Naive thymus-derived CD4-positive, alpha-beta T cell (primary cell): ENCODE results near the gene IPO9. TPM values are rescaled to one million over a fixed set of nuclear protein-coding genes. Genes with fewer than 3 reads are reported as not detected.

Experiments
- ATAC-seq: fragments of 150-1000 bp; cut with Tn5 transposase; 2 replicates; pipeline ENCODE4 v1.10.0; 2021; ENCODE audit warnings: mild to moderate bottlenecking, moderate library complexity
- CTCF ChIA-PET: fragments of 350-600 bp; sonication (Branson Sonifier 250); formaldehyde crosslinking; loops from one replicate; lab custom pipeline; 2021; ENCODE audit warnings: antibody characterized with exemption; lab: Charles Lee
- POLR2A ChIA-PET: fragments of 350-600 bp; sonication (Branson Sonifier 250); formaldehyde crosslinking; loops from one replicate; lab custom pipeline; 2021; ENCODE audit warnings: antibody characterized with exemption, inconsistent platforms; lab: Charles Lee
- DNase-seq, 9 donors: peaks; one replicate each; pipeline versions ENCODE4 v3.0.0 to v3.0.0-alpha.2; 2020 to 2022; ENCODE audit warnings: mixed read lengths in 1 of 9
- H3K27ac ChIP-seq: one replicate; pipeline ENCODE4 v1.7.0; 2013; ENCODE audit warnings: mild to moderate bottlenecking, low read depth, low read length, moderate library complexity
- H3K27me3 ChIP-seq, 2 donors: one replicate each; pipeline ENCODE4 v1.7.0; 2013; ENCODE audit warnings: low read length in 2 of 2, mild to moderate bottlenecking in 2 of 2, moderate library complexity in 2 of 2; ENCODE audit not compliant: control insufficient read depth in 2 of 2, insufficient read depth in 2 of 2
- H3K36me3 ChIP-seq, 3 experiments: 1 replicate in 2 of 3; 2 replicates in 1 of 3; pipeline ENCODE4 v1.7.0; 2013; ENCODE audit warnings: low read length in 3 of 3, mild to moderate bottlenecking in 3 of 3, moderate library complexity in 1 of 3; ENCODE audit not compliant: insufficient read depth in 3 of 3, control insufficient read depth in 2 of 3
- H3K4me1 ChIP-seq, 2 donors: one replicate each; pipeline ENCODE4 v1.7.0; 2013; ENCODE audit warnings: low read length in 2 of 2, mild to moderate bottlenecking in 2 of 2, moderate library complexity in 1 of 2; ENCODE audit not compliant: control insufficient read depth in 2 of 2, insufficient read depth in 2 of 2
- H3K4me3 ChIP-seq: 2 replicates; pipeline ENCODE4 v1.7.0; 2013; ENCODE audit warnings: mild to moderate bottlenecking, low read length
- H3K9me3 ChIP-seq, 3 experiments: 1 replicate in 2 of 3; 2 replicates in 1 of 3; pipeline ENCODE4 v1.7.0; 2013; ENCODE audit warnings: low read length in 3 of 3; ENCODE audit not compliant: control insufficient read depth in 2 of 3
- H3K27ac Mint-ChIP-seq, 9 donors: one replicate each; pipeline ENCODE4 v1.8.0; 2020 to 2022; ENCODE audit warnings: mixed read lengths in 9 of 9, mild to moderate bottlenecking in 8 of 9, moderate library complexity in 5 of 9, inconsistent platforms in 2 of 9
- H3K27me3 Mint-ChIP-seq, 5 donors: one replicate each; pipeline ENCODE4 v1.8.0; 2021 to 2022; ENCODE audit warnings: mixed read lengths in 5 of 5, mild to moderate bottlenecking in 1 of 5
- H3K36me3 Mint-ChIP-seq, 5 donors: one replicate each; pipeline ENCODE4 v1.8.0; 2020 to 2022; ENCODE audit warnings: mixed read lengths in 5 of 5, mild to moderate bottlenecking in 3 of 5, inconsistent platforms in 1 of 5
- H3K4me1 Mint-ChIP-seq, 7 donors: one replicate each; pipeline ENCODE4 v1.8.0; 2020 to 2022; ENCODE audit warnings: mixed read lengths in 7 of 7, mild to moderate bottlenecking in 3 of 7, inconsistent platforms in 1 of 7
- H3K4me3 Mint-ChIP-seq, 10 donors: one replicate each; pipeline ENCODE4 v1.8.0; 2020 to 2022; ENCODE audit warnings: mild to moderate bottlenecking in 10 of 10, mixed read lengths in 10 of 10, moderate library complexity in 6 of 10, inconsistent platforms in 2 of 10
- H3K9me3 Mint-ChIP-seq, 11 donors: one replicate each; pipeline ENCODE4 v1.8.0; 2020 to 2022; ENCODE audit warnings: mixed read lengths in 11 of 11, mild to moderate bottlenecking in 4 of 11, inconsistent platforms in 1 of 11, moderate library complexity in 1 of 11
- intact Hi-C, 2 donors: fragments of 100-400 bp; cut with micrococcal nuclease; formaldehyde crosslinking; loops; one replicate each; pipeline ENCODE4 v1.15.1; 2023
- polyA plus RNA-seq, 2 donors: library from polyadenylated mRNA; unstranded; fragments of 300-500 nt; fragmentation: Illumina TruSeq; gene quantifications; one replicate each; pipeline ENCODE4 v1.2.3, GENCODE V29; 2021
- total RNA-seq, 6 experiments: library from RNA in 5 of 6; stranded (reverse) in 5 of 6; gene quantifications; 1 replicate in 5 of 6; 2 replicates in 1 of 6; pipeline ENCODE4 v1.2.3 and lab custom pipeline; 2021 to 2026

IPO9 gene
- total and polyA plus RNA-seq, 7 experiments from 2014 or later: 20.8 to 55.3 (median 29.8) TPM

DNA sequence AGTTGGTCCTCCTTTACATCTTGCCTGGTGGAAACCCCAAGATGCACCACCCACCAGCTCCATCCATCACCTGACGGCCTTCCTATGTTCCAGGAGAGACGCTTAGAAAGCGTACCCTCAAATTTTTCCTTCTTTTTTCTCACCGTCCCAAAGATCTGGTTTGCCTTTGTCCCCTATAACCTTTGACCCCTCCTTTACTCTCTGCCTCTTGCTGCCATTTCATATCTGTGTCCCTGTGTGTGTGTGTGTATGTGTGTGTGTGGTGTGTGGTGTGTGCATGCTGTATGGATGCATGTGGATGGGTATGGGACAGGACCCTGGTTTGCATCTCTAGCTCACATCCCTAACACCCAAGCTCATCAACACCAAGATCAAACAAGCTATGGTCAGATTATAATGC, 22.2 kb upstream of the IPO9 start:
- intact Hi-C loops: no loop called here
- DNase-seq (no peak), ATAC-seq (no peak)
- Histone ChIP-seq H3K4me1 (no peaks in the 10 kb centered on the region), H3K4me3 (no peak overlapping the region), H3K9me3 (no peaks in the 10 kb centered on the region), H3K27me3 (no peaks in the 10 kb centered on the region), H3K27ac (no peak overlapping the region), H3K36me3 (peaks cover 0 to 20% (median 0%) of the 10 kb centered on the region in 3 experiments)
- H3K4me3 Mint-ChIP-seq: no peak overlapping the region
- ChIA-PET POLR2A (no interaction called here), CTCF (no interaction called here)
- H3K9me3 Mint-ChIP-seq: no peaks in the 10 kb centered on the region
- peaks cover 0 to 44% (median 10%) of the 10 kb centered on the region in 5 donors for H3K36me3 Mint-ChIP-seq
- no peak overlapping the region for H3K27ac Mint-ChIP-seq
- H3K4me1 Mint-ChIP-seq: no peaks in the 10 kb centered on the region
- H3K27me3 Mint-ChIP-seq: no peaks in the 10 kb centered on the region

DNA sequence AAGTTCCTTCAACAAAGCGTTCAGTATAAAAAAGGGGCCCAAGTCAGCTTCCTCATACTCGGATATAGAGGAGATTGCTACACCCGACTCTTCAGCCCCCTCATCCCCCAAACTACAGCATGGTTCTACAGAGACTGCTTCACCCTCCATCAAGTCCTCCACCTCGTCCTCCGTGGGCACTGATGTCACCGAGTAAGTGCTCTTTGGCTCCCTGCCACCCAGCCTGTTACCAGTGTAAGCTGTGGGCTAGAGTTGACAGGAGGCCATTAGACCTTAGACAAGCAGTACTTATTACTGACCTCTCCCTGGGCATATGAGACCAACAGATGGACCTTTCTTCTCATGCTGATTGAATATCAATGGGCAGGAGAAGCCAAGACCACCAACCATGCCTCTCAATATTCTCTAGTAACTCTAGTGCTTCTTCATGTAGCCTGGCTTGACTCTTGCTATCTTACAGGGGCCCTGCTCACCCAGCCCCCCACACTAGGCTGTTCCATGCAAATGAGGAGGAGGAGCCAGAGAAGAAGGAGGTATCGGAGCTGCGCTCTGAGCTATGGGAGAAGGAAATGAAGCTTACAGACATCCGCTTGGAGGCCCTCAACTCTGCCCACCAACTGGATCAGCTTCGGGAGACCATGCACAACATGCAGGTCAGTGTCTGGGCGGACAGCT, 20.9 kb upstream of the IPO9 start:
- H3K4me3 ChIP-seq: no peak overlapping the region
- Mint-ChIP-seq H3K36me3 (peaks cover 0 to 45% (median 12%) of the 10 kb centered on the region in 5 donors), H3K27me3 (no peaks in the 10 kb centered on the region), H3K4me3 (no peak overlapping the region), H3K9me3 (no peaks in the 10 kb centered on the region), H3K4me1 (no peaks in the 10 kb centered on the region), H3K27ac (no peak overlapping the region)
- ChIA-PET CTCF (no interaction called here), POLR2A (no interaction called here)
- H3K36me3 ChIP-seq: peaks cover 0 to 31% (median 0%) of the 10 kb centered on the region in 3 experiments
- H3K9me3 ChIP-seq: no peaks in the 10 kb centered on the region
- H3K4me1 ChIP-seq: no peaks in the 10 kb centered on the region
- intact Hi-C loops: no loop called here
- H3K27me3 ChIP-seq: no peaks in the 10 kb centered on the region
- H3K27ac ChIP-seq: no peak overlapping the region
- no peak for DNase-seq
- ATAC-seq: no peak

DNA sequence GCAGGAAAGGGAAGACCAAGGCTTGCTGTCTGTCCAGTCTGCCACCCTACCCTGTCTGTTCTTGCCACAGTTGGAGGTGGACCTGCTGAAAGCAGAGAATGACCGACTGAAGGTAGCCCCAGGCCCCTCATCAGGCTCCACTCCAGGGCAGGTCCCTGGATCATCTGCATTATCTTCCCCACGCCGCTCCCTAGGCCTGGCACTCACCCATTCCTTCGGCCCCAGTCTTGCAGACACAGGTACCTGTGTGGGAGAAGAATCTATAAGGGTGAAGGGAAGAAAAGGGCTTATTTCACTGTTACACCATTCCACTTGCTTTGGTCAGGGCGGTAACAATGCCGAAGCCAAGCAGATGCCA, 20.3 kb upstream of the IPO9 start:
- Mint-ChIP-seq H3K27me3 (no peaks in the 10 kb centered on the region), H3K27ac (no peak overlapping the region), H3K4me3 (no peak overlapping the region), H3K4me1 (no peaks in the 10 kb centered on the region), H3K9me3 (no peaks in the 10 kb centered on the region), H3K36me3 (peaks cover 0 to 46% (median 12%) of the 10 kb centered on the region in 5 donors)
- Histone ChIP-seq H3K36me3 (peaks cover 0 to 31% (median 0%) of the 10 kb centered on the region in 3 experiments), H3K9me3 (no peaks in the 10 kb centered on the region), H3K4me1 (no peaks in the 10 kb centered on the region), H3K27me3 (no peaks in the 10 kb centered on the region), H3K27ac (no peak overlapping the region), H3K4me3 (no peak overlapping the region)
- intact Hi-C loops: no loop called here
- no peak for DNase-seq
- ChIA-PET CTCF (no interaction called here), POLR2A (no interaction called here)
- ATAC-seq: no peak

DNA sequence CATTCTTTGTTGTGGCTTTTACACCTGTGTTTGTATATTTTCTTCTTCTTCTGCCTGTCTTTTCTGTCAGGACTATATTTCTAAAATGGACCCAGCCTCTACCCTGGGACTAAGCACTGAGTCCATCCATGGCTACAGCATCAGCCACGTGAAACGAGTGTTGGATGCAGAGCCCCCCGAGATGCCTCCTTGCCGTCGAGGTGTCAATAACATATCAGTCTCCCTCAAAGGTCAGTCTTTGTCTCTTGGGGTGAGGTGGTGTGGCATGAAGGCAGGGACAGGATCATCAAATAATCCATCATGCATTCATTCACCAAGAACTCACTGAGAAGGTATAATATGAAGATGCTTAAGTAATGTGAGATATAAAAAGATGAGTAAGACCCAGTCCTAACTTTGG, 19.1 kb upstream of the IPO9 start:
- Mint-ChIP-seq H3K4me1 (no peaks in the 10 kb centered on the region), H3K36me3 (peaks cover 0 to 39% (median 12%) of the 10 kb centered on the region in 5 donors), H3K27ac (no peak overlapping the region), H3K9me3 (no peaks in the 10 kb centered on the region), H3K4me3 (no peak overlapping the region), H3K27me3 (no peaks in the 10 kb centered on the region)
- H3K9me3 ChIP-seq: no peaks in the 10 kb centered on the region
- ChIA-PET CTCF (interaction anchor here (0.6 kb wide), 1 partner anchor 545 kb away, joined by 3 read pairs; no protein-coding TSS in a partner anchor), POLR2A (no interaction called here)
- peaks cover 0 to 31% (median 0%) of the 10 kb centered on the region in 3 experiments for H3K36me3 ChIP-seq
- DNase-seq: no peak
- intact Hi-C loops: no loop called here
- H3K4me3 ChIP-seq: no peak overlapping the region
- no peaks in the 10 kb centered on the region for H3K4me1 ChIP-seq
- H3K27ac ChIP-seq: no peak overlapping the region
- ATAC-seq: no peak
- H3K27me3 ChIP-seq: no peaks in the 10 kb centered on the region

DNA sequence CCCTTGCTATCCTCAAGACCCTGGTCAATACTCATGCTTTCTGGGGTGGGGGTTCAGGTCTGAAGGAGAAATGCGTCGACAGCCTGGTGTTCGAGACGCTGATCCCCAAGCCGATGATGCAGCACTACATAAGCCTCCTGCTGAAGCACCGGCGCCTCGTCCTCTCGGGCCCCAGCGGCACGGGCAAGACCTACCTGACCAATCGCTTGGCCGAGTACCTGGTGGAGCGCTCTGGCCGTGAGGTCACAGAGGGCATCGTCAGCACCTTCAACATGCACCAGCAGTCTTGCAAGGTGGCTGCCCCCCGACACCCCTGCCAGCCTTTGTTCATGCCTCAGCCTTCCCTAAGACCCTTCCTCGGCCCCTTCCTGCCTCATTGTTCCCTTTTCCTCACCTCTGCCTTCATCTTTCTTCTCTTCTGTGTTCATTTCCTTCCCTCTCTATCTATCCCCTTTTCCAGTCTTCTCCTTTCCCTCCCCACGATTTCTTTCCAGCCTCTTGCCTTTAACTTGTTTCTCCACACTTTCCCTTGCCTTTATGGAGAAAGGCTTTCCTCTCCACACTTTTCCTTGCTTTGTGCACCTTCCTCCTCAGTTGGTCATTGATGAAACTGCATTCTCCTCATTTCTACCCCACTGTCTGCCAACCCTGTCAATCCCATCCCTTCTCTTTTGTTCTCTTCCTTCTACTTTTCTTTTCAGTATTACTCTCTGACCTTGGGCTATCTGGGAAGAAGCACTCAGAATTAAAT, 18.3 kb upstream of the IPO9 start:
- POLR2A ChIA-PET: no interaction called here
- Mint-ChIP-seq H3K4me3 (no peak overlapping the region), H3K36me3 (peaks cover 0 to 39% (median 12%) of the 10 kb centered on the region in 5 donors), H3K27me3 (no peaks in the 10 kb centered on the region), H3K4me1 (no peaks in the 10 kb centered on the region), H3K27ac (peak overlapping the region in 1 of 9 donors; percentile 43), H3K9me3 (no peaks in the 10 kb centered on the region)
- intact Hi-C loops: no loop called here
- H3K4me3 ChIP-seq: no peak overlapping the region
- H3K27me3 ChIP-seq: no peaks in the 10 kb centered on the region
- DNase-seq (no peak), ATAC-seq (no peak)
- H3K4me1 ChIP-seq: no peaks in the 10 kb centered on the region
- CTCF ChIA-PET: no interaction called here
- peaks cover 0 to 31% (median 0%) of the 10 kb centered on the region in 3 experiments for H3K36me3 ChIP-seq
- no peak overlapping the region for H3K27ac ChIP-seq
- H3K9me3 ChIP-seq: no peaks in the 10 kb centered on the region

DNA sequence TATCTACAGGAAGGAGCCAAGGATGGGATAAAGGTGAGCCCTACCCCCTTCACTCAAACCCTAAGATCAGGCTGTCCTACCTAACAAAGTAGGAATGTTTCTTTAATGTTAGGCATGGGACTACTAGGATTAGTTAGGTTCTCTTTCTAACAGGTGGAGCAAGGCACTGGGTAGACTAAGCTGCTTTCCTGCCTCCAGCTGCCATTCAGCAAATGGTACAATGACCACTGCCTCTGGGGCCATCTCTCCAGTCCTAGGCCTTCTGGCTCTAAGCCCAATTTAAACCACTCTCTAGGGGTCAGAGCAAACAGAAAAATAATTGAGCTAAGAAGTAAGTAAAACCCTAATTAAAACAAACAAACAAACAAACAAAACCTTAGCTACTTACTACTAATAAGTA, 15.7 kb upstream of the IPO9 start:
- DNase-seq (no peak), ATAC-seq (no peak)
- Histone ChIP-seq H3K4me1 (no peaks in the 10 kb centered on the region), H3K4me3 (no peak overlapping the region), H3K9me3 (no peaks in the 10 kb centered on the region), H3K27me3 (no peaks in the 10 kb centered on the region), H3K36me3 (peaks cover 0 to 29% (median 0%) of the 10 kb centered on the region in 3 experiments), H3K27ac (no peak overlapping the region)
- H3K27ac Mint-ChIP-seq: no peak overlapping the region
- H3K27me3 Mint-ChIP-seq: no peaks in the 10 kb centered on the region
- H3K4me1 Mint-ChIP-seq: no peaks in the 10 kb centered on the region
- intact Hi-C loops: no loop called here
- peaks cover 0 to 41% (median 16%) of the 10 kb centered on the region in 5 donors for H3K36me3 Mint-ChIP-seq
- ChIA-PET POLR2A (no interaction called here), CTCF (no interaction called here)
- no peaks in the 10 kb centered on the region for H3K9me3 Mint-ChIP-seq
- no peak overlapping the region for H3K4me3 Mint-ChIP-seq
